ENCODE results near the gene FA2H. TPM values are rescaled to one million over a fixed set of nuclear protein-coding genes. Genes with fewer than 3 reads are reported as not detected.

The FA2H gene
- total and polyA plus RNA-seq, 2 experiments from 2014 or later, result 5.7 to 6.3 TPM

DNA sequence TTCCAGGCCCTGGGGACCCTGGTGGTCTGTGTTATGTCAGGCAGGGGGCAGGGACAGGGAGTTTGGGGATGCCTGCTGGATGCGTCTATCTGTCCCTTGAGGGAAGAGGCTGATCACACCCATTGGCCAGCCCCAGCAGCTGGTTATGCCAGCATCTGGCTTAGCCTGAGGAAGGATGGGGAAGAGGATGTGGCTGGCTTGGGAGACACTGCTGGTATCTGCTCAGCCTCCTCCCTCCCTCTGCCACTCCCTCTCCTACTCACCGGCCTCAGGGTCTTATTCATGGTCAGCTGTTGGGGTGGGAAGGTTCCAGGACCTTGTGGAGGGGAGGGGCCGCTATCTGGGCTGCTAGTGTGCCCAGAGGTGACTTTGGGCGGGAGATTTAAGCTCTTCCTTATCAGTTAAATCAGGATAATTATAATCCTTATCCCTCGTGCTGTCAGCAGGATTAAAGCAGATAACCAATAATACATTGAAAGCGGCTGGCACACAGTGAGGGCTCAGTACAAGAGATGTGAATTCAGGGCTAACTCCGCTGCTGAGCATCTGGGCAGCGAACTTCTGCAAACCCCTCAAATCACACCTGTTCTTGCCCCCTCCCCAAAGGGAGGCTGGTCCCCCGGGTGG lies 38.0 kb downstream of the FA2H start:
- peaks cover 38% of the 10 kb centered on the region for H3K4me1 Mint-ChIP-seq
- DNase-seq (ENCODE audit: low spot score) (no peak), ATAC-seq (no peak)
- H3K4me3 Mint-ChIP-seq, result no peak overlapping the region
- H3K27ac Mint-ChIP-seq, result no peak overlapping the region
- no peak for TF ChIP-seq CREB1 (CRISPR knock-in tag; IDR thresholded peaks at IDR 0.05; ENCODE audit: low read depth)
- H3K27me3 ChIP-seq (ENCODE audit: insufficient read depth), result no peaks in the 10 kb centered on the region
- H3K4me2 ChIP-seq, result no peak overlapping the region
- H3F3A ChIP-seq (replicated peaks; ENCODE audit: low read depth), result no peaks in the 10 kb centered on the region
- H3K9me3 Mint-ChIP-seq, result no peaks in the 10 kb centered on the region; the same call in 2 of the 3 replicates
- no peaks in the 10 kb centered on the region for H3K79me2 ChIP-seq (replicated peaks; ENCODE audit: insufficient read depth)
- H2AFZ ChIP-seq, result no peak overlapping the region
- no peak overlapping the region for H3K27ac ChIP-seq (ENCODE audit: low read depth)
- H3K4me3 ChIP-seq, result no peak overlapping the region
- H3K4me1 ChIP-seq (ENCODE audit: insufficient read depth), result peaks cover 27% of the 10 kb centered on the region
- H3K36me3 Mint-ChIP-seq (ENCODE audit: low read depth), result no peaks in the 10 kb centered on the region
- no peaks in the 10 kb centered on the region; the same call in 1 of the 2 replicates for H3K36me3 ChIP-seq (ENCODE audit: insufficient read depth)
- H3K27me3 Mint-ChIP-seq (ENCODE audit: insufficient read depth, low read depth, poor library complexity), result peaks cover 22% of the 10 kb centered on the region
- H3K9me2 ChIP-seq (ENCODE audit: insufficient read depth), result no peaks in the 10 kb centered on the region
- no peaks in the 10 kb centered on the region for H4K20me1 ChIP-seq (replicated peaks; ENCODE audit: insufficient read depth)

DNA sequence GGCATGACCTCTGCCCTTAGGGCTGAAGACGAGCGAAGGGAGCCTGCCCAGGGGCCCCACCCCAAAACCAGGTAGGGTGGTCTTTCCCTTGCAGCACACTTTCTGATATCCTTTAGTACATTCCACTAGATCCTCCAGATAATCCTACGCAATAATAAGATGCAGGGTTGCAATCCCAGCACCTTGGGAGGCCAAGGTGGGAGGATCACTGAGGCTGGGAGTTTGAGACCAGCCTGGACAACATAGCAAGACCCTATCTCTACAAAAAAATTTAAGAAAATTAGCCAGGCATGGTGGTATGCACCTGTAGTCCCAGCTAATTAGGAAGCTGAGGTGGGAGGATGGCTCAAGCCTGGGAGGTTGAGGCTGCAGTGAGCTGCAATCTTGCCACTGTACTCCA lies 39.1 kb downstream of the FA2H start:
- peaks cover 20% of the 10 kb centered on the region for H3K27me3 Mint-ChIP-seq (ENCODE audit: insufficient read depth, low read depth, poor library complexity)
- H3K36me3 Mint-ChIP-seq (ENCODE audit: low read depth), result no peaks in the 10 kb centered on the region
- no peak overlapping the region for H3K27ac Mint-ChIP-seq
- peaks cover 38% of the 10 kb centered on the region for H3K4me1 Mint-ChIP-seq
- DNase-seq (ENCODE audit: low spot score), result no peak
- Histone ChIP-seq H3K27ac (ENCODE audit: low read depth) (no peak overlapping the region), H3K36me3 (ENCODE audit: insufficient read depth) (no peaks in the 10 kb centered on the region; the same call in 1 of the 2 replicates), H4K20me1 (replicated peaks; ENCODE audit: insufficient read depth) (no peaks in the 10 kb centered on the region), H2AFZ (no peak overlapping the region), H3K4me1 (ENCODE audit: insufficient read depth) (peaks cover 29% of the 10 kb centered on the region), H3K4me3 (no peak overlapping the region), H3K9me2 (ENCODE audit: insufficient read depth) (no peaks in the 10 kb centered on the region), H3F3A (replicated peaks; ENCODE audit: low read depth) (no peaks in the 10 kb centered on the region), H3K4me2 (no peak overlapping the region), H3K79me2 (replicated peaks; ENCODE audit: insufficient read depth) (no peaks in the 10 kb centered on the region), H3K27me3 (ENCODE audit: insufficient read depth) (no peaks in the 10 kb centered on the region)
- no peak for TF ChIP-seq ETS1 (IDR thresholded peaks at IDR 0.05)
- H3K9me3 Mint-ChIP-seq, result no peaks in the 10 kb centered on the region; the same call in 2 of the 3 replicates
- no peak overlapping the region for H3K4me3 Mint-ChIP-seq
- no peak for ATAC-seq

DNA sequence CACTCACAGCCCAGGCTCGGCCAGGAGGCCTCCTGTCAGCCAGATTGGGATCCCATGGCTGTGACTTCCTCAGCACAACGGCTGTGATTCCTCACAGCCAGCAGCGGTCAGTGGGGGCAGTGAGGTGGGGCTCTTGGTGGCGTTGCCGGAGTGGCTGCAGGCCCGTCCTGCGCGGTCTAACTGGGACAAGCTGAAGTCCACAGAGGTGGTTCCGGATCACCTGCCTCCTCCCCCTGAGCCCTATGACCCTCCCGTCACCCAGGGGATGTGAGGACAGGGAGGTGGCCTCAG lies 39.5 kb downstream of the FA2H start:
- H3K27me3 Mint-ChIP-seq (ENCODE audit: insufficient read depth, low read depth, poor library complexity), result peaks cover 18% of the 10 kb centered on the region
- Histone ChIP-seq H4K20me1 (replicated peaks; ENCODE audit: insufficient read depth) (no peaks in the 10 kb centered on the region), H3K27me3 (ENCODE audit: insufficient read depth) (no peaks in the 10 kb centered on the region), H3K4me1 (ENCODE audit: insufficient read depth) (peaks cover 33% of the 10 kb centered on the region), H2AFZ (no peak overlapping the region), H3K4me3 (no peak overlapping the region), H3F3A (replicated peaks; ENCODE audit: low read depth) (no peaks in the 10 kb centered on the region), H3K36me3 (ENCODE audit: insufficient read depth) (no peaks in the 10 kb centered on the region; the same call in 1 of the 2 replicates), H3K4me2 (peak overlapping the region; percentile 64), H3K27ac (ENCODE audit: low read depth) (peak overlapping the region; percentile 50; the same call in 1 of the 2 replicates), H3K79me2 (replicated peaks; ENCODE audit: insufficient read depth) (no peaks in the 10 kb centered on the region), H3K9me2 (ENCODE audit: insufficient read depth) (no peaks in the 10 kb centered on the region)
- ATAC-seq (no peak; the same call in 1 of the 3 replicates), DNase-seq (ENCODE audit: low spot score) (no peak)
- no peak overlapping the region for H3K4me3 Mint-ChIP-seq
- H3K27ac Mint-ChIP-seq, result no peak overlapping the region
- TF ChIP-seq CTCF (conservative IDR thresholded peaks at IDR 0.05; ENCODE audit: low read depth in 2 of 2) (no peak), CREB1 (CRISPR knock-in tag; IDR thresholded peaks at IDR 0.05; ENCODE audit: low read depth) (no peak)
- no peaks in the 10 kb centered on the region for H3K36me3 Mint-ChIP-seq (ENCODE audit: low read depth)
- H3K4me1 Mint-ChIP-seq, result peaks cover 43% of the 10 kb centered on the region
- no peaks in the 10 kb centered on the region; the same call in 2 of the 3 replicates for H3K9me3 Mint-ChIP-seq

Measured in GM23338 (cell line).